IMR-90 (cell line): Measurements from ENCODE around the gene GSTA2. TPM values are rescaled to one million over a fixed set of nuclear protein-coding genes. Genes with fewer than 3 reads are reported as not detected.
"Not testable (repeated sequence)": the region's sequence is repeated elsewhere in the genome, so short reads cannot be mapped to it uniquely, and the experiment has no call there.

Source experiments
- ATAC-seq: fragments of 200-7000 bp; cut with Tn5 transposase; 2 replicates; pipeline ENCODE4 v1.9.1; 2020; ENCODE audit warnings: low read depth, mild to moderate bottlenecking, moderate library complexity
- BruUV-seq: library from RNA; stranded (reverse); fragments of 400-500 nt; replicated peaks from 2 replicates; lab custom pipeline; 2021; lab: Mats Ljungman, UMichigan
- CTCF ChIA-PET: fragments of 300-600 bp; formaldehyde crosslinking; extraction: SDS; loops from one replicate; lab custom pipeline; 2021; ENCODE audit warnings: antibody characterized with exemption; lab: Yijun Ruan, JAX
- POLR2A ChIA-PET: fragments of 300-600 bp; sonication (Branson Sonifier 250); formaldehyde crosslinking; loops from one replicate; lab custom pipeline; 2022; ENCODE audit warnings: antibody characterized with exemption; ENCODE audit not compliant: unreplicated experiment; lab: Charles Lee
- DNase-seq: peaks from one replicate; pipeline ENCODE4 v3.0.0; 2013
- H2AFZ ChIP-seq: replicated peaks from 2 replicates; pipeline ENCODE3; 2013; ENCODE audit warnings: low read length, mild to moderate bottlenecking; ENCODE audit not compliant: poor library complexity
- H2AK5ac ChIP-seq: 2 replicates; pipeline ENCODE4 v1.6.1; 2013; ENCODE audit warnings: low read depth, low read length, inconsistent platforms
- H2AK9ac ChIP-seq: replicated peaks from 2 replicates; pipeline ENCODE3; 2013; ENCODE audit warnings: mild to moderate bottlenecking, low read depth, low read length, moderate library complexity; ENCODE audit not compliant: poor library complexity
- H2BK120ac ChIP-seq: 2 replicates; pipeline ENCODE4 v1.6.1; 2013; ENCODE audit warnings: low read depth, low read length, inconsistent platforms
- H2BK15ac ChIP-seq: 3 replicates; pipeline ENCODE4 v1.6.1; 2013; ENCODE audit warnings: low read depth, low read length, inconsistent platforms
- H2BK20ac ChIP-seq: 2 replicates; pipeline ENCODE4 v1.6.1; 2013; ENCODE audit warnings: low read depth, mild to moderate bottlenecking, inconsistent platforms, low read length, moderate library complexity
- H2BK5ac ChIP-seq: 2 replicates; pipeline ENCODE4 v1.6.1; 2013; ENCODE audit warnings: mild to moderate bottlenecking, low read depth, low read length, inconsistent platforms; ENCODE audit not compliant: poor library complexity, severe bottlenecking
- H3K14ac ChIP-seq: replicated peaks from 2 replicates; pipeline ENCODE4 v1.6.1; 2013; ENCODE audit warnings: low read depth, low read length, inconsistent platforms
- H3K18ac ChIP-seq: 2 replicates; pipeline ENCODE4 v1.6.1; 2013; ENCODE audit warnings: low read depth, low read length, control low read depth
- H3K23ac ChIP-seq: 2 replicates; pipeline ENCODE4 v1.6.1; 2013; ENCODE audit warnings: low read depth, low read length, inconsistent platforms
- H3K27ac ChIP-seq: 2 replicates; pipeline ENCODE4 v1.5.1; 2013; ENCODE audit warnings: mild to moderate bottlenecking, control low read depth, low read length; ENCODE audit not compliant: insufficient read depth
- H3K27me3 ChIP-seq: 2 replicates; pipeline ENCODE4 v1.6.1; 2013; ENCODE audit warnings: low read length; ENCODE audit not compliant: control insufficient read depth, insufficient read depth
- H3K36me3 ChIP-seq: 2 replicates; pipeline ENCODE4 v1.6.1; 2013; ENCODE audit warnings: low read length, mixed read lengths; ENCODE audit not compliant: control insufficient read depth, insufficient read depth
- H3K4ac ChIP-seq: 2 replicates; pipeline ENCODE4 v1.6.1; 2013; ENCODE audit warnings: low read depth, low read length, inconsistent platforms
- H3K4me1 ChIP-seq: 2 replicates; pipeline ENCODE4 v1.6.1; 2013; ENCODE audit warnings: low read length, mixed read lengths; ENCODE audit not compliant: control insufficient read depth, insufficient read depth
- H3K4me2 ChIP-seq: 2 replicates; pipeline ENCODE4 v1.6.1; 2013; ENCODE audit warnings: low read depth, mild to moderate bottlenecking, control low read depth, low read length, moderate library complexity
- H3K4me3 ChIP-seq: 2 replicates; pipeline ENCODE4 v1.5.1; 2013; ENCODE audit warnings: low read depth, mild to moderate bottlenecking, control low read depth, low read length, moderate library complexity; ENCODE audit not compliant: insufficient read depth
- H3K56ac ChIP-seq: 2 replicates; pipeline ENCODE4 v1.6.1; 2013; ENCODE audit warnings: low read length, inconsistent platforms; ENCODE audit not compliant: insufficient read depth; ENCODE audit errors: extremely low read depth
- H3K79me1 ChIP-seq, 2 experiments: 2 replicates each; pipeline ENCODE4 v1.6.1; 2013; ENCODE audit warnings: low read length in 2 of 2, inconsistent platforms in 1 of 2, low read depth in 1 of 2
- H3K9ac ChIP-seq: 2 replicates; pipeline ENCODE4 v1.6.1; 2013; ENCODE audit warnings: low read depth, low read length, control low read depth
- H3K9me1 ChIP-seq: 2 replicates; pipeline ENCODE4 v1.6.1; 2013; ENCODE audit warnings: low read length, inconsistent platforms; ENCODE audit not compliant: insufficient read depth
- H3K9me3 ChIP-seq: 2 replicates; pipeline ENCODE4 v1.6.1; 2013; ENCODE audit warnings: low read length; ENCODE audit not compliant: control insufficient read depth, insufficient read depth
- H4K20me1 ChIP-seq: 2 replicates; pipeline ENCODE4 v1.6.1; 2013; ENCODE audit warnings: low read length, inconsistent platforms; ENCODE audit not compliant: insufficient read depth
- H4K5ac ChIP-seq: 2 replicates; pipeline ENCODE4 v1.6.1; 2013; ENCODE audit warnings: mild to moderate bottlenecking, low read depth, low read length, control low read depth
- H4K8ac ChIP-seq, 2 experiments: 2 replicates each; pipeline ENCODE4 v1.6.1; 2013; ENCODE audit warnings: low read depth in 2 of 2, low read length in 2 of 2, control low read depth in 1 of 2, inconsistent platforms in 1 of 2
- H4K91ac ChIP-seq: 2 replicates; pipeline ENCODE4 v1.6.1; 2013; ENCODE audit warnings: low read depth, low read length, inconsistent platforms; ENCODE audit not compliant: insufficient read depth
- WGBS, 2 experiments: methylation state at CpG; one replicate each; pipeline versions ENCODE4 v1.1.5 to v1.1.7; 2013; ENCODE audit warnings: missing lambda C conversion rate in 2 of 2; ENCODE audit not compliant: insufficient read length in 1 of 2; ENCODE audit errors: extremely low coverage in 2 of 2; 5-methylcytosine and 5-hydroxymethylcytosine counted together
- dilution Hi-C: fragments of 300-500 bp; cut with HindIII; formaldehyde crosslinking; loops from one replicate; pipeline ENCODE4 v1.14.3; 2018; ENCODE audit warnings: low sequenced_read_pairs; ENCODE audit not compliant: unreplicated experiment
- in situ Hi-C: fragments of 300-500 bp; cut with MboI; formaldehyde crosslinking; loops from 3 replicates; pipeline ENCODE4 v1.14.3; 2019; ENCODE audit warnings: low sequenced_read_pairs, inconsistent platforms, mixed read lengths
- intact Hi-C: fragments of 100-400 bp; cut with micrococcal nuclease; formaldehyde crosslinking; loops from 2 replicates; pipeline ENCODE4 v1.10.0; 2022
- polyA plus RNA-seq, 3 experiments: library from polyadenylated mRNA; depleted of rRNA; stranded (reverse); fragments of >200 nt; gene quantifications; 2 replicates each; pipeline ENCODE4 v1.2.3, GENCODE V29; 2012; ENCODE audit warnings: low replicate concordance in 1 of 3
- total RNA-seq: library from RNA; depleted of rRNA; stranded (reverse); fragments of >200 nt; gene quantifications from 2 replicates; pipeline ENCODE4 v1.2.3, GENCODE V29; 2012

Gene GSTA2
- total and polyA plus RNA-seq, 2 of the 4 experiments (the other 2 are of a cell fraction) = not detected

DNA sequence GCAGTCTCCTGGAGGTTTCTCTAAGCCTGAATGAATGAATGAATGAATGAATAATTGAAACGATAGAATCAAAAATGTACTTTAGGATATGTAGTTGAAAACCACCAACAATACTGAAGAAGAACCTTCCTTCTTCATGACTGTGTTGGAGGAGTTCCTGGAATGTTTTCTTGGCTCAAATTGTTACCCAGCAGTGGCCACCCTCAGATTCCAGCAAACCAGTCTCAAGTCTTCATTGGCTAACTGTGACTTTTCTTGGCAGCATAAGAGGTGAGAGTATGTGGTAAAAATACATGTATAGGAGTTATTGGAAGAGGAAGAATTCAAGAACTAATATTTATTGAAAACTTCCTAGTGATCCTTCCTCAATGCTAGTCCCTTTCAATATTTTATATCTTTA, 36.0 kb upstream of the GSTA2 start:
- H3K23ac ChIP-seq, H3K14ac ChIP-seq, H3K27ac ChIP-seq, H2AFZ ChIP-seq, H3K27me3 ChIP-seq, H3K4me1 ChIP-seq, H2BK120ac ChIP-seq, H3K79me1 ChIP-seq, H3K9me3 ChIP-seq, dilution Hi-C loops, H3K4me3 ChIP-seq, H2BK15ac ChIP-seq, H2AK5ac ChIP-seq, H4K8ac ChIP-seq, H3K9me1 ChIP-seq, H4K91ac ChIP-seq, H2AK9ac ChIP-seq, intact Hi-C loops, POLR2A ChIA-PET, CTCF ChIA-PET, in situ Hi-C loops, H3K56ac ChIP-seq, H3K36me3 ChIP-seq, H2BK20ac ChIP-seq, H3K4me2 ChIP-seq, H4K20me1 ChIP-seq, H3K9ac ChIP-seq, H4K5ac ChIP-seq, H2BK5ac ChIP-seq, H3K18ac ChIP-seq, BruUV-seq, H3K4ac ChIP-seq: not testable (repeated sequence)
- WGBS, 2 experiments = no CpG with 5 or more reads among the region's 1 CpG
- DNase-seq = peak; percentile 56
- peak; percentile 62 for ATAC-seq

DNA sequence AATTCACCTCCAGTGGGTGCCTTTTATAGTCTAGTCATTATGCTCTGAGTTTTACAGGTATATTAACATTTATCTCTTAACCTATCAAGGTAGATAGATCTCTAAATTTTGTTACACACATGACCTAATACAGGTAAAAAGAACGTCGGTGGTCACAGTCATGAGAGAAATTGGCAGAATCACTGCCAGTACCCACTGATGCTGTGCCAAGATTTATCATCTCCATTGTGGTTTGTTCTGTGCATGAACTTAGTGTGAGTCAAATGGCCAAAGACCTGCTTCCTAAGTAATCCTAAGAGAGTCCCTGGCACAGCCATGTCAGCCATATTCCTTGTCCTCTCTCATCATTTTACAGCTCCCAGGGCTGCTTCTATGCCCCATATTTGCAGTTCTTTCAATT, 31.1 kb upstream of the GSTA2 start:
- H2AK9ac ChIP-seq, H2BK5ac ChIP-seq, H3K14ac ChIP-seq, in situ Hi-C loops, H2AFZ ChIP-seq, H3K4me3 ChIP-seq, ATAC-seq, H3K56ac ChIP-seq, H2BK120ac ChIP-seq, H4K8ac ChIP-seq, CTCF ChIA-PET, H4K91ac ChIP-seq, BruUV-seq, H3K27me3 ChIP-seq, dilution Hi-C loops, H2BK15ac ChIP-seq, H2AK5ac ChIP-seq, H3K4ac ChIP-seq, H3K23ac ChIP-seq, H3K18ac ChIP-seq, H4K5ac ChIP-seq, H3K9me3 ChIP-seq, H3K4me1 ChIP-seq, H3K9me1 ChIP-seq, H2BK20ac ChIP-seq, DNase-seq, H3K36me3 ChIP-seq, intact Hi-C loops, H3K27ac ChIP-seq, H4K20me1 ChIP-seq, H3K9ac ChIP-seq, H3K4me2 ChIP-seq, POLR2A ChIA-PET, H3K79me1 ChIP-seq: not testable (repeated sequence)
- no CpG with 5 or more reads among the region's 2 CpGs for WGBS, 2 experiments
